ENCODE data around the gene ABCA10.

DNA sequence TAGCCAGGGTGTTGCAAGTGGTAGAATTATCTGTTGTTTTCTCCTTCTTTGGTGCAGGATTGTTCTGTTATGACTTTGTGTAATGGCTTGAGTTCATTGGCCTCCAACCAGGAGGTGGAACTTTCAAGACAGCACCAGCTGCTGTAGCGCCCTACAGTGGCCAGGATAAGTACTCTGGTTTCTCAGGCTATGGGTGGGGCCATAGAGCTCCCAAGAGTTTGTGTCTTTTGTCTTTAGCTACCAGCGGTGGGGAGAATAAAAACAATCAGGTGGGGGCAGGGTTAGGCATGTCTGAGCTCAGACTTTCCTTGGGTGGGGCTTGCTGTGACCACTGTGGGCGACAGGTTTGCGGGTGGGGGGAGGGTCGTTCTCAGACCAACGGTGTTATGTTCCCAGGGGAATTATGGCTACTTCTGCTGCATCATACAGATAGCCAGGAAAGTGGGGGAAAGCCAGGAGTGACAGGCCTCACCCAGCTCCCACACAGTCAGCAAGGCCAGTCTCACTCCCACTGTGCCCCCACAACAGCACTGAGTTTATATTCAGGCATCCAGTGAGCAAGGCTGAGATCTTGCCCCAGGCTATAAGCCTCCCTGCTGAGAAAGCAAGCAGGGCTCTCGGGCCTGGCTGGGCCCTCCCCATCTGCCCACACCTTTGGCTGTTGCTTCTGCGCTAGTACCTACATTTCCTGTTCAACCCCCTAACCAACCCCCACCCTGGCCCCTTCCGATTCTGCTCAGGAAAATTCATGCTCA is 15.4 kb downstream of the ABCA10 start:
- TF ChIP-seq ZFX (IDR thresholded peaks at IDR 0.05; ENCODE audit: borderline replicate concordance): no peak
- TF ChIP-seq, protein P1, sequence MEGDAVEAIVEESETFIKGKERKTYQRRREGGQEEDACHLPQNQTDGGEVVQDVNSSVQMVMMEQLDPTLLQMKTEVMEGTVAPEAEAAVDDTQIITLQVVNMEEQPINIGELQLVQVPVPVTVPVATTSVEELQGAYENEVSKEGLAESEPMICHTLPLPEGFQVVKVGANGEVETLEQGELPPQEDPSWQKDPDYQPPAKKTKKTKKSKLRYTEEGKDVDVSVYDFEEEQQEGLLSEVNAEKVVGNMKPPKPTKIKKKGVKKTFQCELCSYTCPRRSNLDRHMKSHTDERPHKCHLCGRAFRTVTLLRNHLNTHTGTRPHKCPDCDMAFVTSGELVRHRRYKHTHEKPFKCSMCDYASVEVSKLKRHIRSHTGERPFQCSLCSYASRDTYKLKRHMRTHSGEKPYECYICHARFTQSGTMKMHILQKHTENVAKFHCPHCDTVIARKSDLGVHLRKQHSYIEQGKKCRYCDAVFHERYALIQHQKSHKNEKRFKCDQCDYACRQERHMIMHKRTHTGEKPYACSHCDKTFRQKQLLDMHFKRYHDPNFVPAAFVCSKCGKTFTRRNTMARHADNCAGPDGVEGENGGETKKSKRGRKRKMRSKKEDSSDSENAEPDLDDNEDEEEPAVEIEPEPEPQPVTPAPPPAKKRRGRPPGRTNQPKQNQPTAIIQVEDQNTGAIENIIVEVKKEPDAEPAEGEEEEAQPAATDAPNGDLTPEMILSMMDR (IDR thresholded peaks at IDR 0.05): peak; percentile 17

Measured in 22Rv1 (cell line).